ENCODE data around the gene STYX. TPM values are rescaled to one million over a fixed set of nuclear protein-coding genes. Genes with fewer than 3 reads are reported as not detected.

STYX gene
- total RNA-seq, 1 experiment from 2014 or later: 16.3 TPM

DNA sequence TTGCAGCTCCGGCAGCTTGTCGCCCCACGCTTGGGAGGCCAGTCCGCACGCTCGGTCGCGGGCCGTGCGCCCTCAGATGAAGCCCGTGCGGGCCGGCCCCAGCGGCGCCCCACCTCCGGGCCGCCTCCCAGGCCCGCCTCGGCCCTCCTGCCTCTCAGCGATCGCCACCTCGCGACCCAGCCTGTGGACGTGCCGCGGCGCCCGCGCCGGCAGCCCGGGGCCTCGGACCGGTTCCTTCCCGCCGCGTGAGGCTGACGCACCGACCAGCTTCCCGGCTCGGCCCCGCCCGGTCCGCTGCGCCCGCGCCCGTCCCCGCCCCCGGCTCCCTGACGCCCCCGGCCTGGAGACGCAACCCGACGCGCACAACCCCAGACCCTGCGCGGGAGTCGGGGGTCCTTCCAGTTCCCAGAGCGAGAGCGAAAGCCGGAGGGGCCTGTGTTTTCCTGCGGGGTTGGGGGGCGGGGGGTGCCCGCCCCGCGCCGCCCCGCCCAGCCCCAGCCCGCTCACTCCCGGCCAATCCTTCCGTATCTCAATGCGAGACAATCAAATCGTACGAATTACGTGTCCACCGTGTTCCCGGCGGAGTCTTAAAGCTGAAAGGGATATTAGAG lies 34.4 kb upstream of the STYX start, which contains the start of gene ERO1A (continued):
- TF ChIP-seq, protein P1, sequence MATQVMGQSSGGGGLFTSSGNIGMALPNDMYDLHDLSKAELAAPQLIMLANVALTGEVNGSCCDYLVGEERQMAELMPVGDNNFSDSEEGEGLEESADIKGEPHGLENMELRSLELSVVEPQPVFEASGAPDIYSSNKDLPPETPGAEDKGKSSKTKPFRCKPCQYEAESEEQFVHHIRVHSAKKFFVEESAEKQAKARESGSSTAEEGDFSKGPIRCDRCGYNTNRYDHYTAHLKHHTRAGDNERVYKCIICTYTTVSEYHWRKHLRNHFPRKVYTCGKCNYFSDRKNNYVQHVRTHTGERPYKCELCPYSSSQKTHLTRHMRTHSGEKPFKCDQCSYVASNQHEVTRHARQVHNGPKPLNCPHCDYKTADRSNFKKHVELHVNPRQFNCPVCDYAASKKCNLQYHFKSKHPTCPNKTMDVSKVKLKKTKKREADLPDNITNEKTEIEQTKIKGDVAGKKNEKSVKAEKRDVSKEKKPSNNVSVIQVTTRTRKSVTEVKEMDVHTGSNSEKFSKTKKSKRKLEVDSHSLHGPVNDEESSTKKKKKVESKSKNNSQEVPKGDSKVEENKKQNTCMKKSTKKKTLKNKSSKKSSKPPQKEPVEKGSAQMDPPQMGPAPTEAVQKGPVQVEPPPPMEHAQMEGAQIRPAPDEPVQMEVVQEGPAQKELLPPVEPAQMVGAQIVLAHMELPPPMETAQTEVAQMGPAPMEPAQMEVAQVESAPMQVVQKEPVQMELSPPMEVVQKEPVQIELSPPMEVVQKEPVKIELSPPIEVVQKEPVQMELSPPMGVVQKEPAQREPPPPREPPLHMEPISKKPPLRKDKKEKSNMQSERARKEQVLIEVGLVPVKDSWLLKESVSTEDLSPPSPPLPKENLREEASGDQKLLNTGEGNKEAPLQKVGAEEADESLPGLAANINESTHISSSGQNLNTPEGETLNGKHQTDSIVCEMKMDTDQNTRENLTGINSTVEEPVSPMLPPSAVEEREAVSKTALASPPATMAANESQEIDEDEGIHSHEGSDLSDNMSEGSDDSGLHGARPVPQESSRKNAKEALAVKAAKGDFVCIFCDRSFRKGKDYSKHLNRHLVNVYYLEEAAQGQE (IDR thresholded peaks at IDR 0.05; ENCODE audit: low read depth): no peak
- TF ChIP-seq SIN3A (IDR thresholded peaks at IDR 0.05; ENCODE audit: low read depth) (peak; percentile 42; the same call in 1 of the 2 replicates), TCF7L2 (IDR thresholded peaks at IDR 0.05; ENCODE audit: borderline replicate concordance, extremely low read depth, insufficient read depth, insufficient read length) (no peak), ELF1 (IDR thresholded peaks at IDR 0.05; ENCODE audit: borderline replicate concordance, low read depth) (no peak), ZNF274 (IDR thresholded peaks at IDR 0.05; ENCODE audit: low read depth, low read length) (no peak), EZH2phosphoT487 (IDR thresholded peaks at IDR 0.05; ENCODE audit: borderline replicate concordance) (no peak), FOSL1 (IDR thresholded peaks at IDR 0.05; ENCODE audit: low read depth) (no peak), CBX3 (IDR thresholded peaks at IDR 0.05; ENCODE audit: low read depth) (no peak), RAD21 (IDR thresholded peaks at IDR 0.05; ENCODE audit: low read depth) (no peak), EZH2 (IDR thresholded peaks at IDR 0.05) (no peak), EGR1 (IDR thresholded peaks at IDR 0.05; ENCODE audit: low read depth) (peak; percentile 73), CEBPB (IDR thresholded peaks at IDR 0.05; ENCODE audit: low read depth) (no peak), SRF (IDR thresholded peaks at IDR 0.05; ENCODE audit: low read depth) (no peak), POLR2A (IDR thresholded peaks at IDR 0.05; ENCODE audit: borderline replicate concordance, extremely low read depth, insufficient read depth, insufficient read length) (peak; percentile 59)
- TF ChIP-seq, protein P2, sequence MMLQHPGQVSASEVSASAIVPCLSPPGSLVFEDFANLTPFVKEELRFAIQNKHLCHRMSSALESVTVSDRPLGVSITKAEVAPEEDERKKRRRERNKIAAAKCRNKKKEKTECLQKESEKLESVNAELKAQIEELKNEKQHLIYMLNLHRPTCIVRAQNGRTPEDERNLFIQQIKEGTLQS (IDR thresholded peaks at IDR 0.05): no peak
- TF ChIP-seq, protein P3, sequence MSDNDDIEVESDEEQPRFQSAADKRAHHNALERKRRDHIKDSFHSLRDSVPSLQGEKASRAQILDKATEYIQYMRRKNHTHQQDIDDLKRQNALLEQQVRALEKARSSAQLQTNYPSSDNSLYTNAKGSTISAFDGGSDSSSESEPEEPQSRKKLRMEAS (IDR thresholded peaks at IDR 0.05): no peak; the same call in 1 of the 2 replicates
